Germinal center (tissue), 1 donor: ENCODE measurements around the gene HABP2.

Experiments
- DNase-seq: peaks from one replicate; pipeline ENCODE4 v3.0.0; 2012; ENCODE audit warnings: mixed read lengths, low spot score

HABP2 gene

DNA sequence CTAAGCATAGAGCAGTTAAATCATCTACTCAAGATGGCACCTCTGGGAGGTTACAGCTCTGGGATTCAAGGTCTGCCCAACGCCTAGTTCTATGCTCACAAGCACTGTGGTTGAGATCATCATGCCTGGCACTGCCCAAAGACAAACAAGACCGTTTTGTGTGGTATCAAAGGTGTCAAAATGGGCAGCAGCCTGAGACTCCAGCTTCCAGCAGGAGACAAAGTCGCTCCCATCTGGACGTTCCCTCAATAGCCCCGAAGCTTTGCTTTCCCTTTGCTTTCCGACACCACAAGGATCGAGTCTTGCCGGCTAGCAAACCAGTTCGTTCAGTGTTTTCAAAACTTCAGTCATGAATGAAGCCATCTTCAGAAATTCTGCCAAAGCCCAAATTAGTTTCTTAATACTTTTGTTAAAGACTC is 5.1 kb downstream of the HABP2 start:
- no peak for DNase-seq

DNA sequence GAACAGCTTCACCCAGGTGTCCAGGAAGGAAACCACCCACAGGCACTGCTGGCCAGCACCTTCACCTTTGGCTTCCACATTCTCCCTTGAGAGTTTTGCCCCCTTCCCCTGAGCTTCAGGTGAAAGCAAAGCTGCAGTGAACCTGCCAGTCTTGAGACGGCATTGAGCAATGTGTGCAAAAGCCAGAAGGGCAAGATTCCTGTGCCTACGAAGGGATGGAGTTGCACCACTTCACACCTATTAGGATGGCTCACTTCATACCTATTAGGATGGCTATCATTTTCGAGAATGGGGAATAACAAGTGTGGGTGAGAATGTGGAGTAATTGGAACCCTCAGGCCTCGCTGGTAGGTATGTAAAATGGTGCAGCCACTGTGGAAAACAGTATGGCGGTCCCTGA is 7.2 kb downstream of the HABP2 start:
- no peak for DNase-seq

DNA sequence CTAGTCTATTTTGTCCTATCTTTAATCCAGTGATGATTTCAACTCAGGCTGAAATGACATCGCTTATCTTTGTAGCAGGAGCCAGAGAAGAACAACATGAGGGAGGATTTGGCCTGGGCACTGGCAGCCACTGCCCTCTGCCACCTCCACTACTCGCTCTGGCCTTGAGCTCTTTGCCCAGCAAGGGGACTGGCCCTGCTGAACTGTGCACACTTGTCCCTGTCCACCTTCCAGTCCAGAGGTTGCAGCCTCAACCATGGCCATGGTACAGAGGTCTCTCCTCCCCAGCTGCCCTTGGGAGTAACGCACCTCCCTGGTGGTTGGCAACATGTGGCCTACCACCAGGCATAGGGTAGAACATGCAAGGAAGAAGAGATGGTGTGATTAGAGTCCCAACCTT is 8.4 kb downstream of the HABP2 start:
- no peak for DNase-seq

DNA sequence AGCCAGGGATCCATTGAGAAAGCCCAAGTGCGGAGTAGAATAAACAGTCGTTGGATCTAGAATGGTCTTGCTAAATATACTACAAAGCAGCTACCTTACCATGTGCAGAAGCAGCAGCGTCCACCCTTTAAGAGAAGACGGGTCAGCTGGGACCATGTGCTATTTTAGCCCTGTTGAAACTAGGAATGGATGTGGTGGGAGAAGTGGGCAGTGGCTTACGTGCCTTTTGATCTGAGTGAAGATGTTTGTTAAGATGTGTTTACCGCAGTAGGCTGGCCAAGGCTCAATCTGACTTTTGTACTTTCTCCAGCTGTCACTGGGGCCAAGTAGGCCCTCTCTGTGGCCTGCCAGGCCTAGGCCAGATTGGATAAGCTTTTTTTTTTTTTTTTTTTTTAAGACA is 9.2 kb downstream of the HABP2 start:
- DNase-seq: no peak

DNA sequence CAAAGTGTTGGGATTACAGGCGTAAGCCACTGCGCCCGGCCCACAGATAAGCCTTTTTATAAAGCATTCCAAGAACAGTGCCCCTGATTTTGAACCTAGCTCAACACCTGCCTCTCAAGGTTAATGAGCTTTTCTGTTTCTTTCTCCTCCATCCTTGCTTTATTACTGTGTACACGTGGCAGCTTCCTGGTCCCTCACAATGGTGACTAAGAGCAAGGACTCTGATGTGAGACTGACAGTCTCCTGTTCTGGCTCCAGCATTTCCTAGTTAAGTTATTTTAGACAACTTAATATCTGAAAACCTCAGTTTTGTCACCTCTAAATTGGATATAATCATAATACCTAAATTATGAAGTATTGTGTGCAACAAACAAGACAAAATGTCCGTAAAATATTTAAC is 9.9 kb downstream of the HABP2 start:
- DNase-seq: no peak

DNA sequence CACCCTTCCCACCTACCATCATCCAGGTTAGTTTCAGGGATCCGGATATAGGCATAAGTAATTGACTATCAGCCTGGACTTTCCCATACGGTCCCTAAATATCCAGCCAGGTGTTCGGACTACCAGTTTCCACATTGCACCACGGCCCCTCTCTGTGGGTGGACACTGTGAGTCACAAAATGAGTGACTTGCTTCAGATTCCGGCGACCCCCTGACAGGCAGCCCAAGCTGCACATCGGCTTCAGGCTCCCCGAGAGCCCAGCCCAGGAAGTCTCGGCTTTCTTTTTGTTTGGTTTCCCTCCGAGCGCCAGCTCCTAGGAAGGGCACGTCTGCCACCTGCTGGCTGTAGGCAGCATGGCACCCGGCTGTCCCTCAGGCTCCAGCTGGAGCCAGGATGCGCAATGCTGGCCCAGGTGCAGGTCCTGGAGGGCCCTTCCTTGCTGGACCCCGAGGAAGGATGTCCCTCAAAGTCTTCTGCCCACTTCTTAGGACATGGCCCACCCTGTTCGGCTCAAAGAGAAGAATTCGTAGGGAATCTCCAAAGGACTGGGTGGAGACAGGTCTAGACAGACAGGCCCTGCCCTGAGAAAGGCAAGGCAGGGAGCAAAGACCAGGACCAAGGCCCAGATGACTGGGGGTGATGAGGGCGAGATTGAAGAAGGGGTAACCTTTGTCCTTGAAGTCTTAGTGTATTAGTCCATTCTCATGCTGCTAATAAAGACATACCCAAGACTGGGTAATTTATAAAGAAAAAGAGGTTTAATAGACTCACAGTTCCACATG is 10.6 kb downstream of the HABP2 start:
- peak; percentile 74 for DNase-seq

DNA sequence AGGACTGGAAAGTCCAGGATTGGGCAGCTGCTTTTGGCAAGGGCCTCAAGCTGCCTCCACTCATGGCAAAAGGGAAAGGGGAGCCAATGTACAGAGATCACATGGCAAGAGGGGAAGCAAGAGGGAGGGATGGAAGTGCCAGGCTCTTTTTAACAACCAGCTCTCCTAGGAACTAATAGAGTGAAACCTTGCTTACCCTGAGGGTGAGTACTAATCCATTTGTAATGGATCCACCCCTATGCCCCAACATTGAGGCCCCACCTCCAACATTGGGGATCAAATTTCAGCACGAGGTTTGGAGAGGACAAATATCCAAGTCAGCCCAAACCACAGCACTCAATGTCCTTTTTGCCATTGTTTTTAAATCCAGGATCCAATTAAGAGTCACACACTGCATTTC is 12.5 kb downstream of the HABP2 start:
- DNase-seq: no peak

DNA sequence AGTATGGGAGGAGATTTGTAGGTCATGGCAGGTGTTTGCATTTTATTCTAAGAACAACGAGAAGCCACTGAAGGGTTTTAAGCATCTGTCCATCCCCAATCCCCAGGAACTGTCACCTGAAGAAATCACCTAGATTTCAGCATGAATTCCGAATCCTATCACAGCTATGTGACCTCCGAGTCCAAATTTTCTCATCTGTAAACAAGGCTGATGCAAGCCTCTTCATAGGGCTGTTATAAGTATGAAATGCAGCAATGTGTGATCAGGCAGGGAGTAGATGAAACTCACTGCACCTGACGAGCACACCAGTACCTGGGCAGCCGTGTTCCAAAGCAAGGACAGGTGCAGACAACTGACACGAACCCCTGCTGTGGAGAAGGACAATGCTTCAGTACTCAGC is 14.0 kb downstream of the HABP2 start:
- no peak for DNase-seq

DNA sequence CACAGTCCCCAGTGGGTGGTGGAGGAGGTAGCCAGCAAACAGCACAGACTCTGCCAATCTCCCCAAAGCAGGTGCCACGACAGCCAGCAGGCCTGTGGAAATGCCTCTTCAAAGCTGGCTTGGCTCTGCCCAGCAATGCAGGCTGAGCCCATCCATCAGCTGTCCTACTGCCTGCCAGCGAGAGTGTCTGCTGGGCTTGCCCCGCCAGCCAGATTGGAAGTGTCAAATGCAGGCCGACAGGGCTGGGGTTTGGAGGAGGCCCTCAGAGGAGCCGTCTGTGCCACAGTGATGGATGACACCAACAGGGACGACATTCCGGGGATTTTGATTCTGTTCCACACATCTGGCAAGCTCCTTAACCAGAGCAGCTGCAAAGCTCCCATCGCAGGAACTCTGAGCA is 16.7 kb downstream of the HABP2 start:
- DNase-seq: no peak

DNA sequence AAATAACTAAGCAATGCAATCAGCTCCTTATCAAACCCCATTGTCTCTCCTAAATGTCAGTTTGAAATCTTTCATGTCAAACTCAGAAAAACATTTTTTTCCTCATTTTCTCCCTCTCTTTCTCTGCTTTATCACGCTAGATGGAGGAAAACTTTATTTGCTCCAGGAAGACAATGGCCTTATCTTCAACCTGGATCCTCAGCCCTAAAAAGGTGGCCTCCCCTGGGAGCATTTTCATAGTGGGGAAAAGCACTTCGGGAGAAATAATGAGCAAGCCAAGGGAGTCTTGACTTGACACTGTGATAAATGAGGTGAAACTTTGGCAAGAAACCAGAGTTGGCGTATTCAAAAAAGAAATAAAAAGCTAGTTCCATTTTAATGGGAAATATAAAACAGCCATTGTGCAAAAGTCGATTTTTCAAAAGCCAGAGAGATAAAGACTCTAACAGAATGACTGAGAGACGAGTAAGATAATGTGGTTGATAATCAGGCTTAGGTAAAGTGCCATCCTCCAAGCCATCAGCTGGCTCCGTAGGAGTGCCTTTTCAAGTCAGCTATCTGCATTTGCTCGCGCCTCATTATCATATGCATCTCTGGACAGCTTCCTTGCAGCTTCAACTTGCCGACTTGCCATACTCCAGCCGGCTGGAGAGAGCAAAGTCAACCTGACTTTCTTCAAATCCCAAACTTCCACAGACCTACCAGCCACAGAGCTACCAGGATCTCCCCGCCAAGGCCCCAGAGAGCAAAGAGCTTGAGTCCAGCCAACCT is 19.9 kb downstream of the HABP2 start:
- DNase-seq: no peak

DNA sequence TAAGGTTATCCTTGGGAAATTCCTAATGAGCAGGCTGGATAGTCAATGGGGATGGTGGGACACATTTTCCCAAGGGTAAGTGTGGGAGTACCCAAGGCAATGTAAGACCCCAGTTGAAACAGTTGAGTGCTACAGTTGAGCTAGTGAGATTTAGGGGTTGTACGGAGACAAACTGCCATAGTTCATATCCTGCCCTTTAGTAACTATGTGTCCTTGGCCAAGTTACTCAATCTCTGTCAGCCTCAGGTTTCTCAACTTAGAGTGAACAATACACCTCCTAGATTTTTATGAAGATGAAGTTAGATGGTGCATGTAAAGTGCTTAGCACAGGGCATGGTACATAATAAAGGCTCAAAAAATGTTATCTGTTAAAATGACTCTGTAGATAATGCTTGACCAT is 20.5 kb downstream of the HABP2 start:
- no peak for DNase-seq

DNA sequence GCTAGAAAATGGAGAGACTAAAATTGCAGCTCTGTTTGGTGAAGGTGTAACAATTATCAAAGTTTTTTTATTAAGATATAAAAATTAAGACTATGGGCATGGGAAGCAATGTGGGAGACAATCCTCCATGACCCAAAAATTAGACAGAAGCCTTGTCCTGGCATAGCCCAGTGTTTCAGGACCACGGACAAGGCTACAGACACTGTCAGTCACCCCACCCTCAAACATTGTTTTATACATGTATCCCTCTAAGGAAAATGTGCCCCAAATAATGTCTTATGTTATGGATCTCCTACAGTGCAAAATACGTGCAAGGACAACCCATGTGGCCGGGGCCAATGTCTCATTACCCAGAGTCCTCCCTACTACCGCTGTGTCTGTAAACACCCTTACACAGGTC is 24.0 kb downstream of the HABP2 start:
- no peak for DNase-seq

DNA sequence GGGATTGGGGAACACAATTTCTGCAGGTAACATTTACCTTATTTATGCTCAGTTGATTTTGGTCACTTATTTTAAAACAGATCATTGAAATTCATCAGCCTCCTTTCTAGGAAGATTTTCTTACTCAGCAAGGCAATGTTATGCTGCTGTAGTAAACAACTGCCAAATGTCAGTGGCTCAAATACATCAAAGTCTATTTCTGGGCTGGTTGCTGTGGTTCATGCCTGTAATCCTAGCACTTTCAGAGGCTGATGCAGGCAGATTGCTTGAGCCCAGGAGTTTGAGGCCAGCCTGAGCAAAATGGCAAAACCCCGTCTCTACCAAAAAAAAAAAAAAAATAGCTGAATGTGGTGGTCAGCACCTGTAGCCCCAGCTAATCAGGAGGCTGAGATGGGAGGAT is 25.9 kb downstream of the HABP2 start:
- no peak for DNase-seq

DNA sequence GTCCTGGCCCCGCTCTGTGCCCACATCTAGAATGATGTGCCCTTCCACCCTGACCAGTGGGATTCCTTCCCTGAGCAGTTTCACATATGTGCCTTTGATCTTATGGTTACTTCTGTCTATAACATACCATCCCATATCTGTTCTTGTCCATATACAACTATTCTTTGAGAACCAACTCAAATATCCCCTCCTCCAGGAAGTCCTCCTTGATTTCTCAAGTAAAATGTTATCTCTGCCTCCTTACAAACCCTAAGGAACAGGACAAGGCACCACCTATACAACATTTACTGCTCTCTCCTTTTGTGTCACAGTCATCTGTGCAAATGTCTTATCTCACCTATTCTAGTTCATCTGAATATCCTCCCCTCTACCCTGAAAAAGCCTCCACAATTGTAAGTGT is 28.2 kb downstream of the HABP2 start:
- DNase-seq: no peak

DNA sequence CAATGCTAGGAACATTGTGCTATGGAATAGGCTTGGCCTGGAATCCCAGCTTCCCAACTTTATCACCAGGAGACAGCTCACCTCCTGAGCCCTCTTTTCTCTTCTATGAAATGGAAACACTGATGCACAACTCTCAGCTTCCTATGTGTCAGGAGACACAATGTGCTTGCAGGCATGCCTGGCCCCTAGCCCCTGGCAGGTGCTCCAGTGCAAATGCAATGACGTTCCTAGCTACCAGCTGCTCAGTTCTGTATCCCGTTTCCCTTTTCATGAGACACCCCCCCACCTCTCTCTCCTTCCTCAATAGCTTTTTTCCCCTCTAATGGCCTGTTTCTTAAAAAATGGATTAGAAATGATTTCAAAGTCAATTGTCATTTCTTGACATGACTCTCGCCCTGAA is 30.7 kb downstream of the HABP2 start:
- DNase-seq: no peak

DNA sequence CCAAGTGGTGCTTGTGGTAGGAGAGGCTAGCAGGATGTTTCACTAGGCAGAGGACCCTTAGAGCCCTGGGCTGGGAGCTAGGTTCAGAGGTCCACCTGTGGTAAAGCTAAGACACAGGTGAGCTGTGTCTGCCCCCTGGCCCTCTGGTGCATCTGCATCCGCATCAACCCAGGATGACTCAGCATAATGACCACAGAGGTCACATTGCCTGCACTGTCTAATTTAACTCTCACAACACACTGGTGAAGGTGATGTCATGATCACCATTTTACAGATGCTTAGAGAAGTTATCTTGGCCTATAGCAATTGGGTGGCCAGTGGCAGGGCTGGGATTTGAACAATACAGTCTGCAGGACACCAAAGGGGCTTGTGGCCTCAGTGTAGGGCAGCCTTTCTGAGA is 33.1 kb downstream of the HABP2 start:
- DNase-seq: no peak

DNA sequence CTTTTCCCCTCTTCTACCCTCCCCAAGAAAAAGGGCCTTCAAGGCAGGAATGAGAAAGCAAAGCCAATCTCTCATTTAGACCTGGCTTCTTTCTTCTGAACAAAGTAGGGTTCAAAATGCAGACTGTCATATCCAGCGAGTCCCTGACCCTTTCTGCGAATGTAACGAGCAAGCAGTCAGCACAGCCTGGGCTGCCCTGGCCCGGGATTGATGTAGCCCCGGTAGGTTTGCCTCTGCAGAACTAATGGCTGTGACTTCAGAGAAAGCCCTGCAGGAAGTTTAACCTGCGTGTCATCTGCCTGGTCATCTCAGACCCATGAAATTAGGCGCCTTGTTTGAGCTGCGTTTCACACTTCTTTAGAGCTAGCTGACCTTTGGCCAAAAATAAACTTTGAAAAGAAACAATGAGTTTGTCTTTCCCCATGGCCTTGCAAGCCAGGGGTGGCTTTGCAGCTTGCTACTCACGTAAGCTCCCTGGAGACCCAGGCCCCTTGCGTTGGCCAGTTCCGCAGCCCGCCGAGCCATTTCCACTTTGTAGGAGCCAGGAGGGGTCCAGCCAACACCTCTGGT is 36.4 kb downstream of the HABP2 start:
- DNase-seq: no peak

DNA sequence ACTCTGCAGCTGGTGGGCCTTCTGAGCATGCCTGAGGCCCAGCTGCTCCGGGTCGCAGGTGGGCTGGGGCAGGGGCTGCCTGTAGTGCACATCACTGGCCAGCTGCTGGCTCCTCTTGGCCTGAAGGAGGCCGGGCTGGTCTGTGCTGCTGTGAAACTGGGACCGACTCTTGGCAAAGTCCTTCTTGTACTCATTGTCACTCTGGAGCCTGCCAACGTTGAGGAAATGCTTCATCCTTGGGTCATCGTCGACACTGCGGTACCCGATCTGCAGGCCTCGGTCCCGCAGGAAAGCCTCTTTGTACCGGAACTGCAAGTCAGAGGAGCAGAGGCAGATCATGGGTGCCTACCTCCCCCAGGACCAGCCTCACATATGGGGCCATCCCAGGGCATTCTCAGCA is 37.7 kb downstream of the HABP2 start:
- DNase-seq: no peak

DNA sequence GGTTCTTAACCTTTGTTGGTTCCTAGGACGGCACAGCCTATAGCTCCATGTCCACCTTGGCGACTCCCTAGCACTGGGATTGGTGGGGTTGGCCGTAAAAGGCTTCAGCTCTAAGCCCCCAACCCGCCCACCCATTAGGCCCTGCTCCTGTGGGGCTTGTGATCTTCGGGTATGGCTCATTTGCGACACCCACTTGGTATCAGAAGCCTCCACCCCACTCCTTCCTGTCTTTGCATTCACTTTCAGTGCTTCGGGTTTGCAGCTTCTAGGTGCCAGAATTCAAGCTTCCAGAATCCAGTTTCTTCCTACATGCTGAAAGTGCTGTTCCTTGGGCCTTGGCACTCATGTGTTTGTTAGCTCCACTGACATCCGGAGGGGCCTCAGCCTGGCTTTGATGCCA is 39.5 kb downstream of the HABP2 start:
- DNase-seq: no peak

DNA sequence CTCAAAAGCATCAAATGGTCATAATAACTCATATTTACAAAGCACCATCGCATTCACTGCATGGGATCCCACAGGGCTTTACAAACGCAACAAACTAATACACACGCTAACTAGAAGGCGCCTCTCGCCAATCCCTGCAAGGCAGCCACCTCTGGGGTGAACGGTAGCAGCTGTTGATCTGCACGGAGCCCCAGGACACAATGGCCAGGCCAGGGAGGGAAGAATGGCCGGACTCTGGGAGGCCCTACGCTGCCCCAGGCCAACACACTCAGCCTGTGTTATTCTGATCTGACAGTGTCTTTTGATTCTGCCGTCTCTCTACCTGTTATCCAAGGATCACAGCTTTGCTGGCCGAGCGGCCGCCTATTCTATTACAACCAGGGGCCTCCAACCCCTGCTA is 41.8 kb downstream of the HABP2 start:
- DNase-seq: no peak

DNA sequence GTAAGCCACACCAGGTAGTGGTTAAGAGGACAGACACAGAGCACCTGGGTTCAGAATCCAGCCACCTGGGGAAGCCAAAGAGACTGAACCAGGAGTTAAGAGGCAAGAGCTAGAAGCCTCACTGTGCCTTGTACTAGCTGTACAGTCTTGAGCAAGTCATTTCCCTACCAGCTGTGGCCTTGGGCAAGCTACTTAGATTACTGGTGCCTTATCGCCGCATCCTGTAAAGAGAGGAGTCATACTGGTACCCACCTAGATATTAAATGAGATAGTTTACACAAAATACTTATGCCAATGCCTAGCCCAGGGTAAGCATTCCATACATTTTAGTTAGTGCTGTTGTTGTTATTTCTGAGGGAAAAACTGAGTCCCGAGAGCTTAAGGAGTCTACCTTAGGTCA is 47.7 kb downstream of the HABP2 start:
- no peak for DNase-seq

DNA sequence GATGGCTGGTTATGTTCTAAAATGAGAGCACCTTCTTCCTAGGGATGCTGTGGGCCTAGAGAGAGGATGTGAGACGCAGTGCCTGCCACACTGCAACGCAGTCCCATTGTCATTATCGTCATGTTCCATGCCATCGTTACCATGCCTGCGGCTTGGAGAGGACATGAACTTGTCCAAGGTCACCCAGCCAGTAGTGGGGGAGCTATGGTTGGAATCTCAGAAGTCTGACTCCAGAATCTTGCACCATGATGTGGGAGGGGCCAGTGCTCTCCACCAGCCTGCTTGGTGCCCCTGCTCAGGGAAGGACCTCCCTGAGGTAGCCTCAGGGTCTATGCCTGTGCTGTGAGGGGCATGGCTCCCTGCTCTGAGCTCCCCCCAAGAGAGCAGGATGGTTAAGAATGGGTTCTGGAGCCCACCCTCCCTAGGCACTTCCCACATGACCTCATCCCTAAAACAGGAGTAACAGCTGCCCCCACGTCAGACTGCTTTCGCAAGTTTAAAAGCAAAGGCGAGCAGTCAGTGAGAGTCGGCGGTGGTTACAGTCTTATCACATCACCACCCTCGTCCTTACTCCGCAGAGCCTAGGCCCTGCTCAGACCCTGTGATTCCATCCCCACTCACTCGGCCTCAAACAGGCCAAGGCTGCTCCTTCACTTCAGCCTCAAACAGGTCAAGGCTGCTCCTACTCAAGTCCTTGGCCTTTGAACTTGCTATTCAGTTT is 50.4 kb downstream of the HABP2 start:
- no peak for DNase-seq

DNA sequence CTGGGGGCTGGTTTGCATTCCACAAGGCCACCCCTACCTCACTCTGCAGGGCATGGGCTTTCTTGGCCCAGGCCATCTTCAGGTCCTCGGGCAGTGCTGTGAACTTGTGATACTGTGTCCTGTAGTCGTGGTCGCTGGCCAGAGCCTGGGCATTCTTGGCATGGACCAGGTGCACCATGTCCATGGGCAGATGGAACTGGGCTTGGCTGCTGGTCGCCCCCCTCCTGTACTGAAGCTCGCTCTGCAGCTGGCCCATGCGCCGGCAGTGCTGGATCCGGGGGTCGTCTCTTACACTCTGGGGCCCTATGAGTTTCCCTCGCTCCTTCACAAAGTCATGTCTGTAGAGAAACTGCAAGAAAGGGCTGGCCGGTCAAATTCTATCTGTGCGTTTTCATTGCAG is 51.7 kb downstream of the HABP2 start:
- DNase-seq: no peak
